Measurements from ENCODE around the gene ACP6. TPM values are rescaled to one million over a fixed set of nuclear protein-coding genes. Genes with fewer than 3 reads are reported as not detected.
A peak's percentile ranks its signal among the peaks of the same experiment; 100 is the strongest.

Gene ACP6
- total and polyA plus RNA-seq, 2 of the 13 experiments (the other 11 are each of a cell fraction or from before 2014, with no cell fraction given) = 18.1 to 33.7 TPM

- TF ChIP-seq RCOR2 (CRISPR knock-in tag; IDR thresholded peaks at IDR 0.05) (peak; percentile 60), SATB2 (CRISPR knock-in tag; IDR thresholded peaks at IDR 0.05) (no peak), HMG20A (CRISPR knock-in tag; IDR thresholded peaks at IDR 0.05; ENCODE audit: borderline replicate concordance) (peak; percentile 39; the same call in 1 of the 2 replicates), TEF (CRISPR knock-in tag; IDR thresholded peaks at IDR 0.05) (peak; percentile 83; the same call in 1 of the 2 replicates), ATRX (CRISPR knock-in tag; IDR thresholded peaks at IDR 0.05; ENCODE audit: borderline replicate concordance) (no peak), THYN1 (CRISPR knock-in tag; IDR thresholded peaks at IDR 0.05; ENCODE audit: borderline replicate concordance, low read depth) (no peak), FOXA3 (CRISPR knock-in tag; IDR thresholded peaks at IDR 0.05) (peak; percentile 62; the same call in 1 of the 2 replicates), SRSF4 (IDR thresholded peaks at IDR 0.05; ENCODE audit: low read depth, low read length, poor library complexity, severe bottlenecking) (no peak), MED8 (CRISPR knock-in tag; IDR thresholded peaks at IDR 0.05; ENCODE audit: insufficient replicate concordance) (no peak), ZNF367 (CRISPR knock-in tag; IDR thresholded peaks at IDR 0.05; ENCODE audit: borderline replicate concordance) (no peak), HNF4A (CRISPR knock-in tag; IDR thresholded peaks at IDR 0.05) (no peak), SRF (IDR thresholded peaks at IDR 0.05; ENCODE audit: low read depth, low read length) (no peak), ZBTB26 (CRISPR knock-in tag; IDR thresholded peaks at IDR 0.05; ENCODE audit: borderline replicate concordance) (no peak), ZNF350 (CRISPR knock-in tag; IDR thresholded peaks at IDR 0.05; ENCODE audit: borderline replicate concordance, low read depth) (0 out of 2 replicates have a peak, but pooled peaks have one; percentile 31), JUND (CRISPR knock-in tag; IDR thresholded peaks at IDR 0.05) (peak; percentile 58; the same call in 1 of the 2 replicates), PHF5A (CRISPR knock-in tag; IDR thresholded peaks at IDR 0.05; ENCODE audit: low read depth, unreplicated experiment) (no peak), ZBTB33 (CRISPR knock-in tag; IDR thresholded peaks at IDR 0.05) (no peak), ZNF232 (CRISPR knock-in tag; IDR thresholded peaks at IDR 0.05; ENCODE audit: borderline replicate concordance) (no peak)
- TF ChIP-seq, protein P1, sequence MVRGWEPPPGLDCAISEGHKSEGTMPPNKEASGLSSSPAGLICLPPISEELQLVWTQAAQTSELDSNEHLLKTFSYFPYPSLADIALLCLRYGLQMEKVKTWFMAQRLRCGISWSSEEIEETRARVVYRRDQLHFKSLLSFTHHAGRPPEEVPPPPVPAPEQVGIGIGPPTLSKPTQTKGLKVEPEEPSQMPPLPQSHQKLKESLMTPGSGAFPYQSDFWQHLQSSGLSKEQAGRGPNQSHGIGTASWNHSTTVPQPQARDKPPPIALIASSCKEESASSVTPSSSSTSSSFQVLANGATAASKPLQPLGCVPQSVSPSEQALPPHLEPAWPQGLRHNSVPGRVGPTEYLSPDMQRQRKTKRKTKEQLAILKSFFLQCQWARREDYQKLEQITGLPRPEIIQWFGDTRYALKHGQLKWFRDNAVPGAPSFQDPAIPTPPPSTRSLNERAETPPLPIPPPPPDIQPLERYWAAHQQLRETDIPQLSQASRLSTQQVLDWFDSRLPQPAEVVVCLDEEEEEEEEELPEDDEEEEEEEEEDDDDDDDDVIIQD (CRISPR knock-in tag; IDR thresholded peaks at IDR 0.05; ENCODE audit: low read depth) = 0 out of 2 replicates have a peak, but pooled peaks have one; percentile 32
- TF ChIP-seq, protein P2, sequence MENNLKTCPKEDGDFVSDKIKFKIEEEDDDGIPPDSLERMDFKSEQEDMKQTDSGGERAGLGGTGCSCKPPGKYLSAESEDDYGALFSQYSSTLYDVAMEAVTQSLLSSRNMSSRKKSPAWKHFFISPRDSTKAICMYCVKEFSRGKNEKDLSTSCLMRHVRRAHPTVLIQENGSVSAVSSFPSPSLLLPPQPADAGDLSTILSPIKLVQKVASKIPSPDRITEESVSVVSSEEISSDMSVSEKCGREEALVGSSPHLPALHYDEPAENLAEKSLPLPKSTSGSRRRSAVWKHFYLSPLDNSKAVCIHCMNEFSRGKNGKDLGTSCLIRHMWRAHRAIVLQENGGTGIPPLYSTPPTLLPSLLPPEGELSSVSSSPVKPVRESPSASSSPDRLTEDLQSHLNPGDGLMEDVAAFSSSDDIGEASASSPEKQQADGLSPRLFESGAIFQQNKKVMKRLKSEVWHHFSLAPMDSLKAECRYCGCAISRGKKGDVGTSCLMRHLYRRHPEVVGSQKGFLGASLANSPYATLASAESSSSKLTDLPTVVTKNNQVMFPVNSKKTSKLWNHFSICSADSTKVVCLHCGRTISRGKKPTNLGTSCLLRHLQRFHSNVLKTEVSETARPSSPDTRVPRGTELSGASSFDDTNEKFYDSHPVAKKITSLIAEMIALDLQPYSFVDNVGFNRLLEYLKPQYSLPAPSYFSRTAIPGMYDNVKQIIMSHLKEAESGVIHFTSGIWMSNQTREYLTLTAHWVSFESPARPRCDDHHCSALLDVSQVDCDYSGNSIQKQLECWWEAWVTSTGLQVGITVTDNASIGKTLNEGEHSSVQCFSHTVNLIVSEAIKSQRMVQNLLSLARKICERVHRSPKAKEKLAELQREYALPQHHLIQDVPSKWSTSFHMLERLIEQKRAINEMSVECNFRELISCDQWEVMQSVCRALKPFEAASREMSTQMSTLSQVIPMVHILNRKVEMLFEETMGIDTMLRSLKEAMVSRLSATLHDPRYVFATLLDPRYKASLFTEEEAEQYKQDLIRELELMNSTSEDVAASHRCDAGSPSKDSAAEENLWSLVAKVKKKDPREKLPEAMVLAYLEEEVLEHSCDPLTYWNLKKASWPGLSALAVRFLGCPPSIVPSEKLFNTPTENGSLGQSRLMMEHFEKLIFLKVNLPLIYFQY (CRISPR knock-in tag; IDR thresholded peaks at IDR 0.05; ENCODE audit: borderline replicate concordance) = no peak
Observed at GRCh38 chr1:147717051-147717705, 46.9 kb upstream of the ACP6 start (continued).
